Transverse colon (tissue), 4 donors: ENCODE data around the gene CDHR2. TPM values are rescaled to one million over a fixed set of nuclear protein-coding genes. Genes with fewer than 3 reads are reported as not detected.

Experiments used
- DNase-seq: peaks from one replicate; pipeline ENCODE4 v3.0.0-alpha.2; 2019
- H3K27ac ChIP-seq, 4 donors: fragments of 200-600 bp; sonication (generic); 2 replicates each; pipeline ENCODE4 v1.5.1; 2016 to 2018; ENCODE audit warnings: inconsistent platforms in 4 of 4
- H3K27me3 ChIP-seq: fragments of 200-600 bp; sonication (generic); 2 replicates; pipeline ENCODE4 v1.5.1; 2017; ENCODE audit warnings: inconsistent platforms
- H3K36me3 ChIP-seq, 4 donors: fragments of 200-600 bp; sonication (generic); 2 replicates each; pipeline ENCODE4 v1.5.1; 2017 to 2019; ENCODE audit warnings: inconsistent platforms in 4 of 4
- H3K4me1 ChIP-seq, 4 donors: fragments of 200-600 bp; sonication (generic); 2 replicates each; pipeline ENCODE4 v1.5.1; 2017 to 2020; ENCODE audit warnings: inconsistent platforms in 4 of 4
- H3K4me3 ChIP-seq, 4 donors: fragments of 200-600 bp; sonication (generic); 1 replicate in 1 of 4; 2 replicates in 3 of 4; pipeline versions ENCODE4 v1.5.1 to v1.6.1; 2017 to 2019; ENCODE audit warnings: inconsistent platforms in 4 of 4
- H3K9me3 ChIP-seq, 2 donors: fragments of 200-600 bp; sonication (generic); 2 replicates each; pipeline ENCODE4 v1.5.1; 2017 to 2019; ENCODE audit warnings: inconsistent platforms in 2 of 2
- CTCF ChIP-seq, 5 experiments: fragments of 200-600 bp in 3 of 5; fragments of 450-650 bp in 2 of 5; sonication (generic) in 3 of 5; IDR thresholded peaks; 1 replicate in 2 of 5; 2 replicates in 3 of 5; pipeline ENCODE4 v1.5.1; 2016 to 2017; ENCODE audit warnings: antibody characterized with exemption in 5 of 5, inconsistent platforms in 3 of 5, mild to moderate bottlenecking in 2 of 5, moderate library complexity in 1 of 5
- EP300 ChIP-seq: sonication (generic); formaldehyde crosslinking; IDR thresholded peaks from one replicate; pipeline ENCODE4 v1.6.1; 2017; ENCODE audit warnings: antibody characterized with exemption, low read depth
- POLR2A ChIP-seq: fragments of 450-650 bp; IDR thresholded peaks from one replicate; pipeline ENCODE4 v1.6.1; 2016; ENCODE audit warnings: antibody characterized with exemption, mild to moderate bottlenecking, moderate library complexity
- POLR2AphosphoS5 ChIP-seq, 3 donors: sonication (generic); formaldehyde crosslinking; IDR thresholded peaks; one replicate each; pipeline ENCODE4 v1.6.1; 2016; ENCODE audit warnings: antibody characterized with exemption in 3 of 3
- WGBS, 2 donors: methylation state at CpG; one replicate each; pipeline ENCODE4 v1.1.5; 2018; ENCODE audit warnings: low coverage in 1 of 2; 5-methylcytosine and 5-hydroxymethylcytosine counted together
- in situ Hi-C, 4 donors: fragments of 200-750 bp; cut with MboI; loops; one replicate each; pipeline versions ENCODE4 v1.15.0 to v1.15.1; 2017; ENCODE audit warnings: low sequenced_read_pairs in 3 of 4, low pct_ligation_motif_present in 1 of 4, low pct_unique_long_range_greater_than_20kb in 1 of 4
- intact Hi-C: fragments of 100-400 bp; cut with DNase I; formaldehyde crosslinking; loops from one replicate; pipeline ENCODE4 v1.15.1; 2023; ENCODE audit warnings: low total_unique reads
- total RNA-seq, 4 donors: library from RNA; depleted of rRNA; stranded (reverse); fragments of >200 nt; gene quantifications; one replicate each; pipeline ENCODE4 v1.1.0, GENCODE V29; 2016

The CDHR2 gene
- total RNA-seq, 4 donors from 2014 or later, result 15.5 to 257 (median 104) TPM

GRCh38 chr5:176642675-176643490, 93.7 kb downstream of the CDHR2 start:
- Histone ChIP-seq H3K27ac (no peak overlapping the region), H3K9me3 (no peaks in the 10 kb centered on the region), H3K36me3 (no peaks in the 10 kb centered on the region), H3K27me3 (no peaks in the 10 kb centered on the region), H3K4me3 (no peak overlapping the region), H3K4me1 (peaks cover under 1 to 10% (median 7%) of the 10 kb centered on the region in 4 donors)
- intact Hi-C loops (no loop called here), in situ Hi-C loops (no loop called here)
- TF ChIP-seq POLR2AphosphoS5 (IDR thresholded peaks at IDR 0.05) (no peak), EP300 (no peak), CTCF (IDR thresholded peaks at IDR 0.05) (no peak)
- WGBS, 2 donors, result 66 to 70% methylated on average over 2 to 13 of the region's 15 CpGs
- no peak for DNase-seq

- WGBS, 2 donors, result 81% methylated on average over 9 of the region's 11 CpGs; no CpG with 5 or more reads in 1 of the 2 donors
- TF ChIP-seq POLR2A (no peak), CTCF (IDR thresholded peaks at IDR 0.05) (no peak), EP300 (no peak), POLR2AphosphoS5 (IDR thresholded peaks at IDR 0.05) (no peak)
- intact Hi-C loops, result no loop called here
Measured at GRCh38 chr5:176643491-176644219, 94.5 kb downstream of the CDHR2 start.

DNA sequence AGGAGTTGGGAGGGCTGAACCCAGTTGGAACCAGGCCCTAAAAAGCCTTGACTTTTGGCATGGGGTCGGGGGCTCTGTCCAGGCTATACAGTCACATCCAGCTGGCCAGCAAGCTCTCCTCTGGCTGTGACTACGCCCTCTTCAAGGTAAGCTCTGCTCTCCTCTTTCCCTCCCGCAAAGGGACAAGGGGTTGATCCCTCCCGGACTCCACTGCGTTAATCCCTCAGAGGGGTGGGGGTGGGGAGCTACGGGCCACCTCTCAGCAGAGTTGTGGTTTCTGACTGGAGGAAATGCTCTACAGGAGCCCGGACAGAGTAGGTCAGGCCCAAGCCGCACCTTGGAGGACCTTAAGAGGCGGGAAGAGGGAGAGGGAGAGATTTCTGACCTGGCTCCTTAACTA, 95.2 kb downstream of the CDHR2 start:
- Histone ChIP-seq H3K36me3 (no peaks in the 10 kb centered on the region), H3K9me3 (no peaks in the 10 kb centered on the region), H3K27ac (no peak overlapping the region), H3K4me1 (peaks cover 9 to 20% (median 17%) of the 10 kb centered on the region in 4 donors), H3K4me3 (no peak overlapping the region), H3K27me3 (no peaks in the 10 kb centered on the region)
- in situ Hi-C loops (no loop called here), intact Hi-C loops (no loop called here)
- no peak for TF ChIP-seq CTCF (IDR thresholded peaks at IDR 0.05)
- TF ChIP-seq POLR2AphosphoS5 (IDR thresholded peaks at IDR 0.05), result no peak
- no peak for TF ChIP-seq POLR2A
- no peak for DNase-seq
- WGBS, 2 donors, result 79% methylated on average over 7 of the region's 9 CpGs; no CpG with 5 or more reads in 1 of the 2 donors

More at GRCh38 chr5:176643491-176644219, 94.5 kb downstream of the CDHR2 start:
- DNase-seq, result no peak
- Histone ChIP-seq H3K4me1 (peaks cover 8 to 17% (median 15%) of the 10 kb centered on the region in 4 donors), H3K27me3 (no peaks in the 10 kb centered on the region), H3K27ac (no peak overlapping the region), H3K4me3 (no peak overlapping the region), H3K36me3 (no peaks in the 10 kb centered on the region), H3K9me3 (no peaks in the 10 kb centered on the region)
- in situ Hi-C loops, result no loop called here

GRCh38 chr5:176644878-176645670, 95.9 kb downstream of the CDHR2 start:
- intact Hi-C loops (no loop called here), in situ Hi-C loops (no loop called here)
- no peak for DNase-seq
- H3K4me1 ChIP-seq, result peaks cover 9 to 20% (median 17%) of the 10 kb centered on the region in 4 donors
- no peaks in the 10 kb centered on the region for H3K9me3 ChIP-seq
- no peak for TF ChIP-seq EP300
- TF ChIP-seq CTCF (IDR thresholded peaks at IDR 0.05), result no peak
- TF ChIP-seq POLR2A, result no peak
- no peak for TF ChIP-seq POLR2AphosphoS5 (IDR thresholded peaks at IDR 0.05)
- no peak overlapping the region for H3K4me3 ChIP-seq
- no peak overlapping the region for H3K27ac ChIP-seq
- WGBS, 2 donors, result 93% methylated on average over 22 of the region's 22 CpGs; no CpG with 5 or more reads in 1 of the 2 donors
- no peaks in the 10 kb centered on the region for H3K27me3 ChIP-seq
- H3K36me3 ChIP-seq, result no peaks in the 10 kb centered on the region
